ENCODE measurements around the gene CASR.
"Not testable (repeated sequence)": the region's sequence is repeated elsewhere in the genome, so short reads cannot be mapped to it uniquely, and the experiment has no call there.

CASR gene, protein sequence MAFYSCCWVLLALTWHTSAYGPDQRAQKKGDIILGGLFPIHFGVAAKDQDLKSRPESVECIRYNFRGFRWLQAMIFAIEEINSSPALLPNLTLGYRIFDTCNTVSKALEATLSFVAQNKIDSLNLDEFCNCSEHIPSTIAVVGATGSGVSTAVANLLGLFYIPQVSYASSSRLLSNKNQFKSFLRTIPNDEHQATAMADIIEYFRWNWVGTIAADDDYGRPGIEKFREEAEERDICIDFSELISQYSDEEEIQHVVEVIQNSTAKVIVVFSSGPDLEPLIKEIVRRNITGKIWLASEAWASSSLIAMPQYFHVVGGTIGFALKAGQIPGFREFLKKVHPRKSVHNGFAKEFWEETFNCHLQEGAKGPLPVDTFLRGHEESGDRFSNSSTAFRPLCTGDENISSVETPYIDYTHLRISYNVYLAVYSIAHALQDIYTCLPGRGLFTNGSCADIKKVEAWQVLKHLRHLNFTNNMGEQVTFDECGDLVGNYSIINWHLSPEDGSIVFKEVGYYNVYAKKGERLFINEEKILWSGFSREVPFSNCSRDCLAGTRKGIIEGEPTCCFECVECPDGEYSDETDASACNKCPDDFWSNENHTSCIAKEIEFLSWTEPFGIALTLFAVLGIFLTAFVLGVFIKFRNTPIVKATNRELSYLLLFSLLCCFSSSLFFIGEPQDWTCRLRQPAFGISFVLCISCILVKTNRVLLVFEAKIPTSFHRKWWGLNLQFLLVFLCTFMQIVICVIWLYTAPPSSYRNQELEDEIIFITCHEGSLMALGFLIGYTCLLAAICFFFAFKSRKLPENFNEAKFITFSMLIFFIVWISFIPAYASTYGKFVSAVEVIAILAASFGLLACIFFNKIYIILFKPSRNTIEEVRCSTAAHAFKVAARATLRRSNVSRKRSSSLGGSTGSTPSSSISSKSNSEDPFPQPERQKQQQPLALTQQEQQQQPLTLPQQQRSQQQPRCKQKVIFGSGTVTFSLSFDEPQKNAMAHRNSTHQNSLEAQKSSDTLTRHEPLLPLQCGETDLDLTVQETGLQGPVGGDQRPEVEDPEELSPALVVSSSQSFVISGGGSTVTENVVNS

DNA sequence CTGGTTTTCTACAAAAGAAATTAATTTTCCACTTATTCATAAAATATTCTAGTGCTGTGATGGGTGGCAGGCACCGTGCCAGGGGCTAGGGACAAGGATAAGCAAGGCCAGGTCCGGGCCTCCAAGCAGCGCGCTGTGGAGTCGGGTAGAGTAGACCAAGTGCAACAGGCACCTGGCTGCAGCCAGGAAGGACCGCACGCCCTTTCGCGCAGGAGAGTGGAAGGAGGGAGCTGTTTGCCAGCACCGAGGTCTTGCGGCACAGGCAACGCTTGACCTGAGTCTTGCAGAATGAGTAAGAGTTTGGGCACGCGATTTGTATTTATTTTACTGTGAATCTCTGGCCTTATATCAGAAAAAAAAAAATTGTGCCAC is at the start of gene CASR:
Gene CASR (plus strand): TSS at position 148 of the 372 bp plus-strand sequence. CDS start 70,522 bp downstream, outside the sequence.
- DNase-seq (ENCODE audit: low read depth in 2 of 2): no peak

DNA sequence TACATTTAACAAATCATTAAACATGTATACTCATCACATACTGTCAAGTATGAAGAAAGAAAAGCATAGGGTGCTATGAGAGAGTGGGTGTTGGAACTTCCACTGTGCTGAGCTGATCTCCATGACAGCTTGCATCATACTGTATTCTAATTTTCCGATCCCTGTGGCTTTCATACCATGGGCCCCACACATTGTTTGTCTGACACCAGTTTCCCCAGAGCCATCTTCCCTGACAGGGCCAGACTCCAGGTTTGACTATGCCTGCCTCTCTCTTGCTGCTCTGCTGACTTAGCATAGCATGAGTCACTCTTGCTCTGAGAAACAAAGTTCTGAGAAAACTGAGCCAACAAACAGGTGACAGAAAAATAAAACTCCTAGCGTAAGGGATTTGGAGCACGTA is 37.0 kb upstream of the CASR start:
- peak; percentile 37 to 49 for DNase-seq (ENCODE audit: low read depth in 2 of 2)

DNA sequence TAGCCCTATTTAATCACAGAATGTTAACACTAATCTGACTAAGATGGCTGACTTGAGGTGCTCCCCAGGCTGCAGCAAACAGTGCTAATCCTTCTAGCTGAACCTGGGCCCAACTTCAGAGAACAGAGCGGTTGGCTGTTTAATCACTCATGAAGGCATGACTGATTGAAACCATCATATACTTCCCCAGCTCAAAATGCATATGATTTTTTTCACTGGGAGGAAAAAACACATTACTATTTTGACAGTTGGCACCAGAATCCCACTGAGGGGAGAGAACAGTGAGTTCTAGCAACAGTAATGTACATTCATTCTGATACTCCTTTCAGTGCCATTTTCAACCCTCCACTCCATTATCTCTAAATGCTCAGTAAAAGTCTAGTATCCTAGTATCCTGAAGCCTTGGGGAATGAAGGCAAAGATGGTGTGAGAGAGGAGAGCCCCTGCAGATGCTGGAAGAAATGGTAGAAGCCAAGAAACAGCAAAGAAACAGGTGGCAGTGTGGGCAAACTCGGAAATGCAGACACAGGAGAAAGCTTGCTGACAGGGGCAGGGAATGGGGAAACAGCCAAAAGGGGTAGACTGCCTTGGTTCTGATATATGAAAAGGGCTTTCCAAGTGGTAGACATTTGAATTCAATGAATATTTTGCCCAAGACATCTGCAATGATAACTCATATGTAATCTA is 34.4 kb upstream of the CASR start:
- DNase-seq (ENCODE audit: low read depth in 2 of 2): no peak

DNA sequence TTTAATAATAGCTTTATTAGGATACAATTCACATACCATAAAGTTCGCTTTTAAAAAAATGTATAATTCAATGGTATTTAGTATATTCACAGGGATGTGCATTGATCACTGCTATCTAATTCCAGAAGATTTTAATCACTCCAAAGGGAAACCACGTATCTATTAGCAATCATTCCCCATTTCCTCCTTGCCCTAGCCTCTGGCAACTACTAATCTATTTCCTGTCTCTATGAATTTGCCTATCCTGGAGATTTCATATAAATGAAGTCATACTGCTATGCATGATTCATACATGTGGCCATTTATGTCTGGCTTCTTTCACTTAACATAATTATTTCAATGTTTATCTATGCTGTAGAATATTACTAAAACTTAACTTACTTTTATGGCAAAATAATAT is 32.0 kb upstream of the CASR start:
- DNase-seq (ENCODE audit: low read depth in 2 of 2): no peak

DNA sequence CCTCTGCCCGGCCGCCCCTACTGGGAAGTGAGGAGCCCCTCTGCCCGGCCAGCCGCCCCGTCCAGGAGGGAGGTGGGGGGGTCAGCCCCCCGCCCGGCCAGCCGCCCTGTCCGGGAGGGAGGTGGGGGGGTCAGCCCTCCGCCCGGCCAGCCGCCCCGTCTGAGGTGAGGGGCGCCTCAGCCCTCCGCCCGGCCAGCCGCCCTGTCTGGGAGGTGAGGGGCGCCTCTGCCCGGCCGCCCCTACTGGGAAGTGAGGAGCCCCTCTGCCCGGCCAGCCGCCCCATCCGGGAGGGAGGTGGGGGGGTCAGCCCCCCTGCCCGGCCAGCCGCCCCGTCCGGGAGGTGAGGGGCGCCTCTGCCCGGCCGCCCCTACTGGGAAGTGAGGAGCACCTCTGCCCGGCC is 18.5 kb upstream of the CASR start:
- DNase-seq (ENCODE audit: low read depth in 2 of 2): not testable (repeated sequence)

DNA sequence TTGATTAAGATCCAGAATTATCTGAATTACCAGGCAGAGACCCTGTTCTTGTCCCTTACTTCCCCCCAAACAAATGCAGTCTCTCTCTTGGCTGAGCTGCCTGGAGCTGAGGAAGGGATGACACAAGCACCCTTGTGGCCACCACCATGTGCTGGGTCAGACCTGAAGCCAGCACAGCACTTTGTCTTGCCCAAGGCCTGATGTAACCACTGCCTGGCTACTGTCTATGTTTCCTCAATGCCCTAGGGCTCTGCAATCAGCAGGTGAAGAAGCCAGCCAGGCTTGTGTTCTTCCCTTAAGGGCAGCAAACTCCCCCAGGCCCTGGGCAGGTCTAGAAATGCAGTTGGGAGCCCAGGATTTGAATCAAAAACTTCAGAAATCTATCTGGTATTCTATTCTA is 15.8 kb upstream of the CASR start:
- DNase-seq (ENCODE audit: low read depth in 2 of 2): no peak

DNA sequence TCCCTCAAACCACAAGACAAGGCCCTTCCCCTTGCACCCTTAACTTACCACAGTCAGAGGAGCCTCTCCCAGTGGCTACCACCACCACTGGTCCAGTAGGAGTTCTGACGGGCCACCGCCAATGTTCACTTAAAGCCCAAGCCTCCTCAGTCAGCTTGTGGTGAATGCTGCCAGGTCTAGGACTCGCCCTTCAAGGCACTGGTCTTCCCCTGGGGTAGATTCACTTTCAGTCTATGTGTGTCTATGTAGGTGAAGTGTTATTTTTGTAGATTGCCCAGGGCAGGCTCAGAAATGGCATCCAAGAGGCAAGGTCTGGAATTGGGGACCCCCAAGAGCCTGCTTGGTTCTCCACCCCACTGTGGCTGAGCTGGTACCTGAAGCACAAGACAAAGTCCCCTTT is 15.4 kb upstream of the CASR start:
- DNase-seq (ENCODE audit: low read depth in 2 of 2): no peak

DNA sequence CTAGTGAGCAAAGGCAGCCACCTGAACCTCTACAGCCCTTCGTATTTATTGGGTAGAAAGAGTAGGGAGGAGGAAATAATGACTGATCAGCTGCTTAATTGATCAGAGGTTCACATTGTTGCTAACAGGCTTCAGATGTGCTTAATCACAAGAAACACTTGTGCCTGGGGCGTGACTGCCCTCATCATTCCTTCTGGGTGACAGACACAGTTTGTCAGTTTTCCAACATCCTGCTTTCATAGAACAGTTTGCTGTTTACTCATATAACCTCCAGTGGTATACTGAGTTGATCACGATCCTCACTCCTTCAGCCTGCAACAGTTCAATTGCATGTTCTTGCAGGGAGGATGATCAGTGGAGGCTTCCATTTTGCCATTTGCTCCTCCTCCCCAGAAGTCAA is 13.6 kb upstream of the CASR start:
- DNase-seq (ENCODE audit: low read depth in 2 of 2): no peak

DNA sequence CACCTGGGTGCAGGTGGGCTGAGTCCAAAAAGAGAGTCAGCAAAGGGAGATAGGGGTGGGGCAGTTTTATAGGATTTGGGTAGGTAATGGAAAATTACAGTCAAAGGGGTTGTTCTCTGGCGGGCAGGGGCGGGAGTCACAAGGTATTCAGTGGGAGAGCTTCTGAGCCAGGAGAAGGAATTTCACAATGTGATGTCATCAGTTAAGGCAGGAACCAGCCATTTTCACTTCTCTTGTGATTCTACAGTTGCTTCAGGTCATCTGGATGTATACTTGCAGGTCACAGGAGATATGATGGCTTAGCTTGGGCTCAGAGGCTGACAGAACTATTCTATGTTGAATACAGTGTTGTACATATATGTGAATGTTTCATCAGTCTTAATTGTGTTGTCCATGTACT is 12.1 kb upstream of the CASR start:
- DNase-seq (ENCODE audit: low read depth in 2 of 2): not testable (repeated sequence)

DNA sequence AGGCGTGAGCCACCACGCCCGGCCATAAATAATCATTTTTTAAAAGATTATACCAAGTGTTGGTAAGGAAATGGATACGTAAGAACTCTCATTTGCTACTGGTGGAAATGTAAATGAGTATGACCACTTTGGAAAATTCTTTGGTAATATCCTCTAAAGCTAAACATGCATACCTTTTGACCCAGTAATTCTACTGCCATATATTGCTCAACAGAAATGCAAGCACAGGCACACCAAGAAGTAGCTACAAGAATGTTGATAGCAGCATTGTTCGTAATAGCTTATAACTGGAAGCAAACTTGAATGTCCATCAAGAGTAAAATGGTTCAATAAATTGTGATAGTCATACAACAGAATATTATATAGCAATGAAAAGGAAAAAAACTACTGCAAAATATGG is 4.8 kb upstream of the CASR start:
- no peak for DNase-seq (ENCODE audit: low read depth in 2 of 2)

DNA sequence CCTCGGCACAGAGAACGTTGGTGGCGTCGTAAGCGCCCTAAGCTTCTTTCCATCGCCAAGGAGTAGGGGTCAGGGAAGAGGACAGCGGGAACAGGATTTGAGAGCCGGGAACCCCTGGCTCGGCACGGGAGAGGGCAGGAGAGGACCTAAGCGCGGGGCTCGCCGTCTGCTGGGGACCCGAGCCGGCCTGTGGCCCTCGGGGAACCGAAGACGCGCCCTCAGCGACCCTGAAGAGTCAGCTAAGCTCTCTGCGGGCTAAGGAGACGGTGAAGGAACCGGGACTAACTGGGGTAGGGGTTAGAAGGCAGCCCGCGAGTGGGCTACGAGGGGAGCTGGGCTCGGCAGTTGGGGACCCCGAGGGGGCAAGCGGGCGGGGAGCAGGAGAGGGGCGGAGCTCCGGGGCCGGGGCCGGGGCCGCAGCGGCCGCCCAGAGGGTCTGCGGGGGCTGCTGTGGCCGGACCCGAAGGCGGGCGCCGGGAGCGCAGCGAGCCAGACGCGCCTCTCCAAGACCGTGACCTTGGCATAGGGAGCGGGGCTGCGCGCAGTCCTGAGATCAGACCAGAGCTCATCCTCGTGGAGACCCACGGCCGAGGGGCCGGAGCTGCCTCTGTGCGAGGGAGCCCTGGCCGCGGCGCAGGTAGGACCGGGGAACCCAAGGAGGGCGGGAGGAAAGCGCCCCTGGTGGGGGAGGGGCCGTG is 574 bp downstream of the CASR start:
- no peak for DNase-seq (ENCODE audit: low read depth in 2 of 2)

DNA sequence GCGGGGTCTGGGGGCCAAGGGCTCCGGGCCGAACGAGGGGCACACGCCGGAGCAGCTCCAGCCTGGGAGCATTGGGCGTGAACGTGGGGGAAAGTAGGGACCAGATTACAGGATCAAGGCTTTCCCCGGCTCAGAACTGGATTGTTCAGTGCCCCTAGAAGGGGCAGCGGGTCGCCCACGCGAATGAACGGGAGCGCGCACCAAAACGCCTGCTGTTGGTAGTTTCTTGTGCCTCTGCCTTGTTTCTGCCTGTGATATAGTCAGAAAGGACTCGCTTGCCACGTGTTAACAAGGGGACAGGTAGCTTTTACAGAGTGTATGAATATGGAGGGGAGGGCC is 1.1 kb downstream of the CASR start:
- no peak for DNase-seq (ENCODE audit: low read depth in 2 of 2)

DNA sequence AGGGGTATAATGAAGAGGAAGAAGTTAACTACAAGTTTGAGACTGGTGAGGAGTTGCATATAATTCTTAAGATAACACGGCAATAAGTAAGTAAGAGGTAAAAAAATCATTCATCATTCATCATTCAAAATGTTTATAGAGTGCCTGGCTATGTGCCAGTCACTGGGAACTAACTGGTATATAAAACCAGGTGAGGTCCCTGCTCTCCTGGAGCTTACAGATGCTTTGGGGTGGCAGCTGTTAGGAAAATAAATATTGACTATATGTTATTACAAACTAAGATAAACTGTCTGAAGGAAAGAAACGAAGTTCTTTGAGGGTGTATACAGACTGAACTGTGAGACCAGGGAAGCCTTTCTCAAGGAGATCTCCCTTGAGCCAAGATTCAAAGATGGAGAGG is 2.9 kb downstream of the CASR start:
- no peak for DNase-seq (ENCODE audit: low read depth in 2 of 2)

DNA sequence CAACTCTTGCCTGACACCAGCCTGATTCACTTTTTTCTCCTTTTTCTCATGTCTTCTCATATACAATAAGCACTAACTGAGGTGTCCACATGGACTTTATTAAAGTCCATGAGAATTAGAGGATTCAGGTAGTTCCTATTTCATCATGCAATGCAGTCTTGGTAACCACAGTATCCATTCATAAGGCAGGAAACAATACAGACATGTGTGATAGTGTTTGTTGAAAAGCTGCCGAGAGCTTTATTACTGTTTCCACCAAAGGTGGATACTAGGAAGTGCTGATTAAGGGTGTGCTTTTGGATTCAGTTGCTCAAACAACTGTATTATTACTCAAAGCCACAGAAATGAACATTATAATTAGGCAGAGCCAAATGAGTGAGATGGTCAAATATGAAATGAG is 5.3 kb downstream of the CASR start:
- no peak for DNase-seq (ENCODE audit: low read depth in 2 of 2)

DNA sequence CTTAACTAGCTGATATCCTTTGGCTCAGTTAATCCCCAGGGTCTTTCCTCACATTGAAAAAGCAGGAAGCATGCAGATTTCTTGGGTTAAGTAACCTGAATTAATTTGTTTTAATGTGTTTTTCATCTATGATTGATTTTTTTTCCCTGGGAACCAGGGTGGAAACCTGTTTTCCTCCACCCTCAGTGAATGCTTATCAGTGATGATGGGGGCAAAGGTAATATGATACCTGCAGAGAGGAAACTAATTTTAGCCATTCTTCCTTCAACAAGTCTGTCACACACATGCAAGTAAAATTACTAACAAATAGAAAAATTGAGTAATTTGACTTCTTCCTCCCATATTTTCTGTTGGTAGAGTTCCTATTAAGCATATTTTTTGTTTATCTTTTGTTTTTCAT is 5.9 kb downstream of the CASR start:
- no peak for DNase-seq (ENCODE audit: low read depth in 2 of 2)

DNA sequence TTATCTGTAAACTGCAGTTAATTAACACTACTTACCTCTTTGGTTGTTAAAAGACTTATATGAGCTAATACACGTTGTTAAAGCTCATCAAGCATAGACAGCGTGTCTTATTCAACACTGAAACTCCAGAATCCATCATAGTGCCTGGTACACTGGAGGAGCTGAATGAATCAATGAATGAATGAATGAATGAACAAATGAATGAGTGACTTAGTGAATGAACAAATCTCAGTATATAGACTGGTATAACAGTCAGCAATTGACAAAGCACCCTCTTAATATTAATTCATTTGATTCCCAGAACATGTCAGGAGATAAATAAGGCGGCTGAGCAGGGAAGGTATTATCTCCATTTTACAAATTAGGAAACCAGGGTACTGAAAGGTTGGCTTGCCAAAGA is 7.1 kb downstream of the CASR start:
- DNase-seq (ENCODE audit: low read depth in 2 of 2): no peak

DNA sequence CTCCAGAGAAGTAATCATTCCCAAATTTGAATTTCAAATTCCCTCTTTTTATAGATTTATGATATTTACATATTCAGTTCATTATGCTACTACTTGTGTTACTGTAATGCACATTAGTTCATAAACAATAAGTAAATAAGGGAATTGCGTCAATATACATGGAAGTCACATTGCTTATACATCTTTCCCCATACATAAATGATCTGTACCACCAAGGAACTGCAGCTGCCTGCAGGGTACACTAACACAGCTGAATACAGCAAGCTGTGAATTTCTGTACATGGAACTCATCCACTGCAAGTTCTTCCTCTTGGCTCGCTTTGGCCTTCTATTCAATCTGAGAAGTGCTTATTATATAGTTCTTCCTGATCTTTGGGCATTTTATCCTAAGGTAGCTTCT is 15.5 kb downstream of the CASR start:
- DNase-seq (ENCODE audit: low read depth in 2 of 2): no peak

DNA sequence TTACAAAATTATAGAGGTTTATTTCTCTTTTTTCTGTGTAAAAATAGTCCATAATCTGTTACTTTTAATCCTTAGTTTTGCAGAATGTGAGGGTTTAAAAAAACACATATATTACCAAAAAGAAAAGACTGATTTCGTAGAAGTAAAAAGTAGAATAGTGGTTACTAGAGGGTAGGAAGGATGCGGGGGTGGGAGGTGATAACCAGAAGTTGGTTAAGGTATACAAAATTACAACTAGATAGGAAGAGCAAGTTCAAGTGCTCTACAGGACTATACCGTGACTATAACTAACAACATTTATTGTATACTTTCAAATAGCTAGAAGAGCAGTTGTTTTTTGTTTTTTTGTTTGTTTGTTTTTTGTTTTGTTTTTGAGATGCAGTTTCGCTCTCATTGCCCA is 16.1 kb downstream of the CASR start:
- DNase-seq (ENCODE audit: low read depth in 2 of 2): no peak

DNA sequence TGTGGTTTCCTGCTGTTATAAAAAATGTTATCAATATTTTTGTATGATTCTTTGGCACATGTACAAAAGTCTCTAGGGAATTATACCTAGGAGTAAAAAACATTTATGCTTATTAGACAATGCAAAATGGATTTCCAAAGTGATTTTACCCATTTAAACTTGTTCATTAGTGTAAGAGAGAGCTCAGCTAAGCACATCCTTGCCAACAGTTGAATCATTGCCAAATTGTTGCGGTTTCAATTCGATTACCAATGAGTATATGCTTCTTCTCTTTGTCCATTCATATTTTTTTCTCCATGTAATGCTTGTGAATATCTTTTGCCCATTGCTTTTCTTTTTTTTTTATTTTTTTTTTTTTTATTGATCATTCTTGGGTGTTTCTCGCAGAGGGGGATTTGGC is 17.2 kb downstream of the CASR start:
- no peak for DNase-seq (ENCODE audit: low read depth in 2 of 2)

DNA sequence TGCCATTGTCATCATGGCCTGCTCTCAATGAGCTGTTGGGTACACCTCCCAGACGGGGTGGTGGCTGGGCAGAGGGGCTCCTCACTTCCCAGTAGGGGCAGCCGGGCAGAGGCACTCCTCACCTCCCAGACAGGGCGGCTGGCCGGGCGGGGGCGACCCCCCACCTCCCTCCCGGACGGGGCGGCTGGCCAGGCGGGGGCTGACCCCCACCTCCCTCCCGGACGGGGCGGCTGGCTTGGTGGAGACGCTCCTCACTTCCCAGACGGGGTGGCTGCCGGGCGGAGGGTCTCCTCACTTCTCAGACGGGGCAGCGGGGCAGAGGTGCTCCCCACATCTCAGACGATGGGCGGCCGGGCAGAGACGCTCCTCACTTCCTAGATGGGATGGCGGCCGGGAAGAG is 18.0 kb downstream of the CASR start:
- not testable (repeated sequence) for DNase-seq (ENCODE audit: low read depth in 2 of 2)

DNA sequence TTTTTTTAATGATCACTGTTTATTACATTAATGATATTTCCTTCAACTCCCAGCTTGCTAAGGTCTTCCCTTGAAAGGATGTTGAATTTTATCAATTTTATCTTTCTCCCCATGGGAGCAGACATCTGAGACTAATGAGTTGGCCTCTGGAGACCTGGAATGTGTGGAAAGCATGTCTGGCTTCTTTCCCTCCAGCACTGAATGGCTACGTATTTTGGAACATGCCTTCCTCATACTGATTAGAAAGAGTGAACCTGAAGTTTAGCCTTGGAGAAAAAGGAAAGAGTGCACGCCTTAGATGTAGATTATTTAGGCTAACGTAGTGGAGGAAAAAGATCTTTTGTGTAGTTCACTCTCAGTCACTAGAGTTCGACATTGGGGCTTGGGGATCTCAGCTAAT is 25.1 kb downstream of the CASR start:
- DNase-seq (ENCODE audit: low read depth in 2 of 2): no peak

DNA sequence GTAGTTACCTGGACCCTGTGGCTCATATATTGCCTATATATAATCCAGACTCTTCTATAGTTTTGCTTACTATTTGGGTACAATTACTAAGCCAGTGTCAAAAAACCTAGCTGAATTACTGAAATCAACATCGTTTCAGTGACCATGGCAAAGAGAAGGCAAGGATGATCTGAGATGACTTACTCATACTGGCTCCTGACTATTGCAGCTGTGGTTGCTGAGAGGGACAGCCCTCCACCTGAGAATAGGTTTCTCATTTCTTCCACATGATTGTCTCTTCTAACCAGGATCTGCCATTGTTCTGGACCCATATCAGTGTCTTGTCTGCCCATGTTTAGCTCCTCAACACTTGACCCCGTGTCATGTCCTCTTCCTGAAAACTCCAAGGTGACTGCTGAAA is 30.2 kb downstream of the CASR start:
- no peak for DNase-seq (ENCODE audit: low read depth in 2 of 2)

All from activated CD4-positive, alpha-beta T cell treated with anti-CD3 and anti-CD28 coated beads for 24 hours (primary cell).